Hair follicle dermal papilla cell (primary cell): ENCODE measurements around the gene TGM1. TPM values are rescaled to one million over a fixed set of nuclear protein-coding genes. Genes with fewer than 3 reads are reported as not detected.

Experiments used
- small RNA-seq: library from RNA; depleted of rRNA; stranded (forward); fragments of <200 nt; gene quantifications from one replicate; pipeline ENCODE3, GENCODE V24; 2012
- total RNA-seq: library from RNA; depleted of rRNA; stranded (reverse); fragments of >200 nt; gene quantifications from 2 replicates; pipeline ENCODE4 v1.2.3, GENCODE V29; 2012

The TGM1 gene
- total RNA-seq, 1 donor = 3.1 TPM

Small RNA genes lying within 50 kb of the gene (small RNA-seq; reads per million reads assigned to genes)
- not detected for gene CHMP4A
- 1.2 reads per million, percentile 23 among the genes with 10 or more reads in this experiment for gene MDP1

Other genes starting within 250 kb of the TGM1 start
- under 0.01 TPM in 1 of 2 replicates, not detected in the other for gene CARMIL3, start 211.2 kb downstream of the TGM1 start, total RNA-seq
- gene CPNE6, start 191.6 kb downstream of the TGM1 start, total RNA-seq = not detected in 2 replicates
- gene PCK2, start 168.9 kb downstream of the TGM1 start, total RNA-seq = 33.0 and 33.9 TPM in 2 replicates
- 63.8 and 79.8 TPM in 2 replicates for gene DCAF11, start 148.4 kb downstream of the TGM1 start, total RNA-seq
- gene NRL, start 148.2 kb downstream of the TGM1 start, total RNA-seq = 0.97 and 1.8 TPM in 2 replicates
- not detected in 2 replicates for gene FITM1, start 132.5 kb downstream of the TGM1 start, total RNA-seq
- 114 and 128 TPM in 2 replicates for gene PSME1, start 127.0 kb downstream of the TGM1 start, total RNA-seq
- 5.8 and 8.3 TPM in 2 replicates for gene EMC9, start 121.6 kb downstream of the TGM1 start, total RNA-seq
- gene PSME2, start 116.6 kb downstream of the TGM1 start, total RNA-seq = 59.1 and 63.8 TPM in 2 replicates
- 53.4 and 53.8 TPM in 2 replicates for gene RNF31, start 115.7 kb downstream of the TGM1 start, total RNA-seq
- 136 and 154 TPM in 2 replicates for gene IRF9, start 101.9 kb downstream of the TGM1 start, total RNA-seq
- 3.5 and 7.5 TPM in 2 replicates for gene REC8, start 91.1 kb downstream of the TGM1 start, total RNA-seq
- gene IPO4, start 74.4 kb downstream of the TGM1 start, total RNA-seq = 45.1 and 55.2 TPM in 2 replicates
- gene TM9SF1, start 67.7 kb downstream of the TGM1 start, total RNA-seq = 76.5 and 83.1 TPM in 2 replicates
- gene TSSK4, start 57.5 kb downstream of the TGM1 start, total RNA-seq = 0.24 TPM in 1 of 2 replicates, not detected in the other
- 19.1 and 25.4 TPM in 2 replicates for gene CHMP4A, start 49.7 kb downstream of the TGM1 start, total RNA-seq
- gene MDP1, start 47.1 kb downstream of the TGM1 start, total RNA-seq = 13.1 and 15.1 TPM in 2 replicates
- 48.7 and 73.2 TPM in 2 replicates for gene NEDD8, start 30.8 kb downstream of the TGM1 start, total RNA-seq
- 67.0 and 74.5 TPM in 2 replicates for gene GMPR2, start 30.2 kb downstream of the TGM1 start, total RNA-seq
- gene TINF2, start 20.6 kb downstream of the TGM1 start, total RNA-seq = 68.9 and 75.8 TPM in 2 replicates
- gene RABGGTA, start 8.4 kb upstream of the TGM1 start, total RNA-seq = 26.1 and 28.4 TPM in 2 replicates
- 20.9 and 22.6 TPM in 2 replicates for gene DHRS1, start 36.6 kb upstream of the TGM1 start, total RNA-seq
- gene NOP9, start 36.7 kb upstream of the TGM1 start, total RNA-seq = 18.5 and 21.7 TPM in 2 replicates
- 3.2 and 3.6 TPM in 2 replicates for gene CIDEB, start 44.8 kb upstream of the TGM1 start, total RNA-seq
- 6.7 and 7.5 TPM in 2 replicates for gene LTB4R2, start 47.0 kb upstream of the TGM1 start, total RNA-seq
- 1.3 and 2.6 TPM in 2 replicates for gene LTB4R, start 48.3 kb upstream of the TGM1 start, total RNA-seq
- 24.2 and 35.5 TPM in 2 replicates for gene ADCY4, start 71.9 kb upstream of the TGM1 start, total RNA-seq
- 29.0 and 35.1 TPM in 2 replicates for gene RIPK3, start 76.8 kb upstream of the TGM1 start, total RNA-seq
- gene NFATC4, start 105.0 kb upstream of the TGM1 start, total RNA-seq = 285 and 343 TPM in 2 replicates
- gene NYNRIN, start 135.8 kb upstream of the TGM1 start, total RNA-seq = 26.5 and 28.4 TPM in 2 replicates
- gene CBLN3, start 166.5 kb upstream of the TGM1 start, total RNA-seq = 0.97 and 4.4 TPM in 2 replicates
- 68.6 and 81.6 TPM in 2 replicates for gene KHNYN, start 166.8 kb upstream of the TGM1 start, total RNA-seq
- 8.9 and 10.7 TPM in 2 replicates for gene SDR39U1, start 179.6 kb upstream of the TGM1 start, total RNA-seq
- gene CMA1, start 245.1 kb upstream of the TGM1 start, total RNA-seq = not detected in 2 replicates